K562 (cell line): ENCODE data around the gene ACO2. TPM values are rescaled to one million over a fixed set of nuclear protein-coding genes. Genes with fewer than 3 reads are reported as not detected.

Experiments
- ATAC-seq: fragments of 200-7000 bp; cut with Tn5 transposase; 3 replicates; pipeline ENCODE4 v1.9.1; 2020; ENCODE audit warnings: moderate library complexity
- BruUV-seq: library from RNA; stranded (reverse); fragments of 400-500 nt; replicated peaks from 2 replicates; lab custom pipeline; 2021; lab: Mats Ljungman, UMichigan
- CTCF ChIA-PET: fragments of 300-600 bp; formaldehyde crosslinking; extraction: SDS; loops from one replicate; lab custom pipeline; 2021; ENCODE audit warnings: low intra/inter-chr PET ratio; lab: Yijun Ruan, JAX
- POLR2A ChIA-PET: fragments of 300-600, 350-650 bp; sonication (Branson Sonifier 250); formaldehyde crosslinking; extraction: SDS; loops from one replicate; lab custom pipeline; 2021; ENCODE audit warnings: antibody characterized with exemption, inconsistent platforms; lab: Yijun Ruan, JAX
- DNase-seq, 4 experiments: peaks; one replicate each; pipeline versions ENCODE4 v3.0.0 to v3.0.0-alpha.2; 2011 to 2018; ENCODE audit warnings: low spot score in 3 of 4, mixed read lengths in 3 of 4; ENCODE audit errors: extremely low read depth in 1 of 4
- FAIRE-seq: peaks from 2 replicates; lab custom pipeline; 2011; peaks lifted over from hg19 to GRCh38; lab: Jason Lieb, UNC
- H2AFZ ChIP-seq: 2 replicates; pipeline ENCODE4 v1.6.0; 2011; ENCODE audit warnings: low read depth, low read length, control low read depth, inconsistent platforms
- H3K27ac ChIP-seq: fragments of 200-600 bp; 3 replicates; pipeline ENCODE4 v1.8.0; 2011; ENCODE audit warnings: low read depth, mild to moderate bottlenecking, control low read depth, inconsistent platforms, low read length, moderate library complexity, mixed read lengths; ENCODE audit errors: extremely low read depth
- H3K27me3 ChIP-seq, 2 experiments: fragments of 300-600 bp in 1 of 2; 2 replicates in 1 of 2; 3 replicates in 1 of 2; pipeline versions ENCODE4 v1.6.0 to v1.8.0; 2011; ENCODE audit warnings: inconsistent platforms in 2 of 2, low read length in 2 of 2, mild to moderate bottlenecking in 1 of 2, mixed read lengths in 1 of 2, moderate library complexity in 1 of 2; ENCODE audit not compliant: control insufficient read depth in 2 of 2, insufficient read depth in 2 of 2
- H3K36me3 ChIP-seq: fragments of 300-600 bp; 3 replicates; pipeline ENCODE4 v1.8.0; 2011; ENCODE audit warnings: mild to moderate bottlenecking, low read length, inconsistent platforms; ENCODE audit not compliant: control insufficient read depth, insufficient read depth
- H3K4me1 ChIP-seq, 2 experiments: fragments of 200-600 bp in 1 of 2; replicated peaks in 1 of 2; 2 replicates in 1 of 2; 3 replicates in 1 of 2; pipeline versions ENCODE4 v1.5.1 to v1.8.0; 2011; ENCODE audit warnings: inconsistent platforms in 2 of 2, low read length in 2 of 2, mild to moderate bottlenecking in 1 of 2, mixed read lengths in 1 of 2, moderate library complexity in 1 of 2; ENCODE audit not compliant: control insufficient read depth in 2 of 2, insufficient read depth in 2 of 2
- H3K4me2 ChIP-seq: 2 replicates; pipeline ENCODE4 v1.6.1; 2011; ENCODE audit warnings: low read length, control low read depth, inconsistent platforms, mixed read lengths; ENCODE audit not compliant: insufficient read depth
- H3K4me3 ChIP-seq: fragments of 200-600 bp; sonication (generic), shearing (Covaris generic); 2 replicates; pipeline ENCODE4 v1.5.1; 2016; ENCODE audit warnings: control low read depth, inconsistent platforms
- H3K79me2 ChIP-seq: fragments of 200-600 bp; 3 replicates; pipeline ENCODE4 v1.8.0; 2011; ENCODE audit warnings: low read length, inconsistent platforms; ENCODE audit not compliant: control insufficient read depth, insufficient read depth
- H3K9ac ChIP-seq, 2 experiments: 2 replicates each; pipeline versions ENCODE4 v1.6.0 to v1.6.1; 2011; ENCODE audit warnings: low read depth in 2 of 2, low read length in 2 of 2, control low read depth in 1 of 2, inconsistent platforms in 1 of 2, mild to moderate bottlenecking in 1 of 2, mixed read lengths in 1 of 2; ENCODE audit not compliant: insufficient read depth in 1 of 2
- H3K9me1 ChIP-seq: one replicate; pipeline ENCODE4 v1.6.0; 2011; ENCODE audit warnings: inconsistent platforms, mild to moderate bottlenecking, low read length, moderate library complexity; ENCODE audit not compliant: control insufficient read depth, insufficient read depth
- H3K9me3 ChIP-seq: replicated peaks from 2 replicates; pipeline ENCODE4 v1.5.1; 2011; ENCODE audit warnings: low read depth, low read length, inconsistent platforms; ENCODE audit not compliant: control insufficient read depth, insufficient read depth
- H4K20me1 ChIP-seq: replicated peaks from 2 replicates; pipeline ENCODE4 v1.6.1; 2011; ENCODE audit warnings: low read length, inconsistent platforms, mixed read lengths; ENCODE audit not compliant: control insufficient read depth, insufficient read depth
- BACH1 ChIP-seq: fragments of 200-800 bp; sonication (Bioruptor generic); IDR thresholded peaks from 2 replicates; pipeline ENCODE4 v1.6.1; 2016; ENCODE audit warnings: missing genetic modification characterization, missing compliant biosample characterization
- CXXC5 ChIP-seq: fragments of 250-450 bp; sonication (Bioruptor Pico); IDR thresholded peaks from 2 replicates; pipeline ENCODE4 v1.8.0; 2022; ENCODE audit warnings: inconsistent platforms, mild to moderate bottlenecking, moderate library complexity
- FOXK1 ChIP-seq: sonication (generic); formaldehyde crosslinking; IDR thresholded peaks from 2 replicates; pipeline ENCODE4 v1.8.0; 2022; ENCODE audit warnings: missing genetic modification reagents, mild to moderate bottlenecking, borderline replicate concordance
- MAFF ChIP-seq: IDR thresholded peaks from 2 replicates; pipeline ENCODE4 v1.6.1; 2012; ENCODE audit warnings: low read length, improper control_type of control experiment
- MAFK ChIP-seq: IDR thresholded peaks from 2 replicates; pipeline ENCODE4 v1.6.1; 2011; ENCODE audit warnings: low read length, improper control_type of control experiment
- MEF2D ChIP-seq: conservative IDR thresholded peaks from 2 replicates; pipeline ENCODE4 v1.6.1; 2016; ENCODE audit warnings: low read depth, missing genetic modification characterization, missing compliant biosample characterization
- NCOR1 ChIP-seq: fragments of 450-650 bp; IDR thresholded peaks from 2 replicates; pipeline ENCODE4 v1.6.1; 2016; ENCODE audit warnings: mild to moderate bottlenecking, moderate library complexity
- RBM25 ChIP-seq: fragments of 200-400 bp; formaldehyde crosslinking; IDR thresholded peaks from 2 replicates; pipeline ENCODE4 v1.6.1; 2018; ENCODE audit warnings: low read length, low read depth, moderate library complexity; ENCODE audit not compliant: severe bottlenecking
- RFX5 ChIP-seq: IDR thresholded peaks from 2 replicates; pipeline ENCODE4 v1.6.1; 2011; ENCODE audit warnings: low read depth, mild to moderate bottlenecking, improper control_type of control experiment, low read length
- SMARCC2 ChIP-seq: fragments of 450-650 bp; IDR thresholded peaks from 2 replicates; pipeline ENCODE4 v1.6.1; 2017; ENCODE audit warnings: antibody characterized with exemption, moderate library complexity, mild to moderate bottlenecking, low read depth
- SOX6 ChIP-seq: fragments of 450-650 bp; IDR thresholded peaks from 2 replicates; pipeline ENCODE4 v1.6.1; 2014; ENCODE audit warnings: mild to moderate bottlenecking
- TAF1 ChIP-seq: IDR thresholded peaks from 2 replicates; pipeline ENCODE4 v1.6.1; 2011; ENCODE audit warnings: mild to moderate bottlenecking, low read length, moderate library complexity; ENCODE audit not compliant: insufficient read depth, control insufficient read depth, severe bottlenecking; ENCODE audit errors: extremely low read depth
- TCF3 ChIP-seq: sonication (generic); formaldehyde crosslinking; IDR thresholded peaks from 2 replicates; pipeline ENCODE4 v1.4.0; 2020; ENCODE audit warnings: mild to moderate bottlenecking, missing genetic modification reagents
- XRCC4 ChIP-seq: IDR thresholded peaks from one replicate; pipeline ENCODE4 v1.6.1; 2011; ENCODE audit not compliant: insufficient read depth, insufficient read length; ENCODE audit errors: extremely low read depth
- ZFP36 ChIP-seq: fragments of 150-350 bp; IDR thresholded peaks from 2 replicates; pipeline ENCODE4 v1.6.1; 2018; ENCODE audit warnings: low read length, low read depth; ENCODE audit not compliant: partially characterized antibody
- ZNF143 ChIP-seq: sonication (generic); formaldehyde crosslinking; IDR thresholded peaks from 2 replicates; pipeline ENCODE4 v1.9.0; 2022; ENCODE audit warnings: mild to moderate bottlenecking, missing genetic modification reagents
- ZNF384 ChIP-seq: IDR thresholded peaks from 2 replicates; pipeline ENCODE4 v1.6.1; 2012; ENCODE audit warnings: low read depth, low read length, improper control_type of control experiment
- WGBS: fragments of 100-300 bp; shearing (Covaris generic); methylation state at CpG from one replicate; pipeline ENCODE4 v1.1.6; 2016; ENCODE audit warnings: low coverage, mixed read lengths; ENCODE audit not compliant: insufficient coverage; ENCODE audit errors: missing lambda C conversion rate; 5-methylcytosine and 5-hydroxymethylcytosine counted together
- in situ Hi-C: fragments of 300-500 bp; cut with MboI; formaldehyde crosslinking; loops from 4 replicates; pipeline ENCODE4 v1.15.0; 2018; ENCODE audit warnings: inconsistent platforms, mixed read lengths
- intact Hi-C: fragments of 100-400 bp; cut with micrococcal nuclease; formaldehyde crosslinking; loops from 2 replicates; pipeline ENCODE4 v1.14.2; 2022
- polyA plus RNA-seq, 8 experiments: library from polyadenylated mRNA; depleted of rRNA in 4 of 8; stranded (reverse) in 5 of 8; unstranded in 3 of 8; fragments of >200 nt; fragmentation: Nextera tagmentation in 2 of 8; fragmentation: Illumina TruSeq in 1 of 8; extraction: Ambion mirVana in 2 of 8; extraction: Trizol in 1 of 8; gene quantifications; 2 replicates each; pipeline versions ENCODE4 v1.2.1 to v1.2.3, GENCODE V29; 2011 to 2014; ENCODE audit warnings: inconsistent platforms in 1 of 8, missing spikeins in 1 of 8
- total RNA-seq, 7 experiments: library from RNA; depleted of rRNA in 6 of 7; stranded (reverse); fragments of >200 nt in 6 of 7; fragmentation: Illumina TruSeq in 2 of 7; extraction: Trizol in 2 of 7; gene quantifications; 2 replicates each; pipeline versions ENCODE4 v1.2.1 to v1.2.3, GENCODE V29; 2011 to 2021; ENCODE audit warnings: low replicate concordance in 1 of 7

ACO2 gene
- total and polyA plus RNA-seq, 9 of the 15 experiments (the other 6 are each of a cell fraction or from before 2014, with no cell fraction given), result 16.2 to 119 (median 43.2) TPM

GRCh38 chr22:41564563-41564962, 95.6 kb downstream of the ACO2 start:
- DNase-seq (no peak), ATAC-seq (no peak), FAIRE-seq (no peak)
- Histone ChIP-seq H4K20me1 (no peaks in the 10 kb centered on the region), H3K9me1 (no peaks in the 10 kb centered on the region), H3K79me2 (no peaks in the 10 kb centered on the region), H3K9me3 (no peaks in the 10 kb centered on the region), H3K27me3 (no peaks in the 10 kb centered on the region), H3K27ac (peak overlapping the region; percentile 48; the same call in 1 of the 3 replicates), H3K36me3 (no peaks in the 10 kb centered on the region), H3K4me2 (no peak overlapping the region), H3K4me1 (peaks cover 22 to 54% of the 10 kb centered on the region in 2 experiments; a peak in 4 of 5 replicates), H3K4me3 (no peak overlapping the region), H3K9ac (no peak overlapping the region), H2AFZ (no peak overlapping the region)
- 56% methylated on average over 6 of the region's 8 CpGs for WGBS
- BruUV-seq, result no TSS peak
- ChIA-PET CTCF (no interaction called here), POLR2A (interaction anchor here (0.6 kb wide), 2 partner anchors 11 to 15 kb away, joined by 4 read pairs; no protein-coding TSS in a partner anchor)
- in situ Hi-C loops, result no loop called here
- intact Hi-C loops, result no loop called here
- TF ChIP-seq RFX5 (no peak), ZFP36 (peak; percentile 16), XRCC4 (no peak)

- Histone ChIP-seq H3K4me3 (no peak overlapping the region), H3K9ac (no peak overlapping the region; a peak in 2 of 4 replicates), H3K27me3 (no peaks in the 10 kb centered on the region), H3K4me1 (peaks cover 22 to 54% of the 10 kb centered on the region in 2 experiments; a peak in 4 of 5 replicates), H3K9me1 (no peaks in the 10 kb centered on the region), H3K9me3 (no peaks in the 10 kb centered on the region), H3K79me2 (no peaks in the 10 kb centered on the region), H2AFZ (peak overlapping the region; percentile 45; the same call in 1 of the 2 replicates), H4K20me1 (no peaks in the 10 kb centered on the region), H3K4me2 (peak overlapping the region; percentile 63), H3K36me3 (no peaks in the 10 kb centered on the region), H3K27ac (peak overlapping the region; percentile 81; the same call in 2 of the 3 replicates)
- DNase-seq (peak; percentile 61 to 87 (median 73)), FAIRE-seq (peak; percentile 99), ATAC-seq (peak; percentile 92)
- no TSS peak for BruUV-seq
- ChIA-PET CTCF (no interaction called here), POLR2A (interaction anchor here (0.6 kb wide), 1 partner anchor 12 kb away, joined by 4 read pairs; no protein-coding TSS in a partner anchor)
- intact Hi-C loops (no loop called here), in situ Hi-C loops (no loop called here)
- WGBS, result 0% methylated on average over 5 of the region's 8 CpGs
- peak; percentile 40 for TF ChIP-seq RBM25
- TF ChIP-seq TCF3, result peak; percentile 52
- TF ChIP-seq SOX6, result peak; percentile 54; the same call in 1 of the 2 replicates
- no peak for TF ChIP-seq ZNF143 (CRISPR knock-in tag)
- peak; percentile 61 for TF ChIP-seq NCOR1
- TF ChIP-seq ZNF384, result peak; percentile 72
- TF ChIP-seq BACH1 (tag), result peak; percentile 86
- TF ChIP-seq CXXC5, result no peak
- TF ChIP-seq MEF2D (tag), result 0 out of 2 replicates have a peak, but pooled peaks have one; percentile 37
- TF ChIP-seq SMARCC2, result peak; percentile 84
- TF ChIP-seq MAFF, result peak; percentile 87
- TF ChIP-seq TAF1, result no peak
- TF ChIP-seq FOXK1 (CRISPR knock-in tag), result no peak
- TF ChIP-seq MAFK, result peak; percentile 82
These were observed 96.6 kb downstream of the ACO2 start for GRCh38 chr22:41565403-41566054.
